NB4 (cell line): ENCODE results near the gene CACNA2D4.

Experiments used
- CTCF ChIP-seq: IDR thresholded peaks from one replicate; pipeline ENCODE4 v1.5.1; 2012; ENCODE audit warnings: low read depth, low read length
- MAX ChIP-seq: IDR thresholded peaks from 2 replicates; pipeline ENCODE4 v1.6.1; 2011; ENCODE audit warnings: low read depth, low read length
- POLR2A ChIP-seq: IDR thresholded peaks from 2 replicates; pipeline ENCODE4 v1.6.1; 2011; ENCODE audit warnings: mild to moderate bottlenecking; ENCODE audit not compliant: insufficient read length; ENCODE audit errors: extremely low read depth

GRCh38 chr12:1779783-1780182, 138.7 kb downstream of the CACNA2D4 start:
- TF ChIP-seq CTCF (no peak), POLR2A (no peak), MAX (no peak)
